GM11168 (cell line): ENCODE data around the gene TRIM5.

Source experiments
- in situ Hi-C: fragments of 300-500 bp; cut with MboI; formaldehyde crosslinking; loops from one replicate; pipeline ENCODE4 v1.12.0; 2022; ENCODE audit warnings: low sequenced_read_pairs; ENCODE audit not compliant: unreplicated experiment

Gene TRIM5

DNA sequence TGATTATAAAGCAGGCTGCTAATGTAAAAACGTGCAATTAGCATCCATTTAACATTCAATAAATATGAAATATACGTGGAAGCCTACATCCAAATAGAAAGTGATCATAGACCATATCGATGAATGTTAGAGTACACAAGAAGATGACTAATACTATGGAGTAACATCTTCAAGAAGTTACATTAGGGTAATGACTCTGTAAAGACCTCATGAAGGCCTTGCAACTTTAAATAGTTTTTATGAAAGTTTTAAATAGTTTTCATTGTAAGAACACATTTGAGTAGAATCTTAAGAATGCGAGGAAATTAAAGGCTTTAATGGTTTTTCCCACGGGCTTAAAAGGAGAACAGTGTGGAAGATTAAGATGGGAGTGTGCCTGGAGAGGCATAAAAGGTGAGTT, 58.7 kb downstream of the TRIM5 start:
- in situ Hi-C loops = no loop called here

DNA sequence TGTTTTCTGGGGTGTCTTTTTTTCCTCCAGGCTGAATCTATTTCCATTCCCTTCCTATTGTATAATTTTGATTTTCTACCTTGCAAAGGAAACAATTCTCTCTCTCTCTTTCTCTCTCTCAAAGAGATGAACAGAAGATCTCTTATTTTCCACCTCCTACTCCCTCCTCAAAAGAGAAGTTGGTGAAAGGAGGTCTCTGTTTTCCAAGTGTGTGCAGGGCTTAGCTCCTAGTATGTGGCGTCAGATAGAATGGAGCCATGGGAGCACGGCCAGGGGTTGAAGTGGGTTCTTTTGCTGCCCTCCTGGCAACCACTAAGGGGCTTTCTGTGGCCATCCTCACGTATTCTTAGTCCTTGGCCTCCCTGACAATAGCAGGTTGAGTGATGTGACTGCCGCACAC, 59.6 kb downstream of the TRIM5 start:
- in situ Hi-C loops = no loop called here

DNA sequence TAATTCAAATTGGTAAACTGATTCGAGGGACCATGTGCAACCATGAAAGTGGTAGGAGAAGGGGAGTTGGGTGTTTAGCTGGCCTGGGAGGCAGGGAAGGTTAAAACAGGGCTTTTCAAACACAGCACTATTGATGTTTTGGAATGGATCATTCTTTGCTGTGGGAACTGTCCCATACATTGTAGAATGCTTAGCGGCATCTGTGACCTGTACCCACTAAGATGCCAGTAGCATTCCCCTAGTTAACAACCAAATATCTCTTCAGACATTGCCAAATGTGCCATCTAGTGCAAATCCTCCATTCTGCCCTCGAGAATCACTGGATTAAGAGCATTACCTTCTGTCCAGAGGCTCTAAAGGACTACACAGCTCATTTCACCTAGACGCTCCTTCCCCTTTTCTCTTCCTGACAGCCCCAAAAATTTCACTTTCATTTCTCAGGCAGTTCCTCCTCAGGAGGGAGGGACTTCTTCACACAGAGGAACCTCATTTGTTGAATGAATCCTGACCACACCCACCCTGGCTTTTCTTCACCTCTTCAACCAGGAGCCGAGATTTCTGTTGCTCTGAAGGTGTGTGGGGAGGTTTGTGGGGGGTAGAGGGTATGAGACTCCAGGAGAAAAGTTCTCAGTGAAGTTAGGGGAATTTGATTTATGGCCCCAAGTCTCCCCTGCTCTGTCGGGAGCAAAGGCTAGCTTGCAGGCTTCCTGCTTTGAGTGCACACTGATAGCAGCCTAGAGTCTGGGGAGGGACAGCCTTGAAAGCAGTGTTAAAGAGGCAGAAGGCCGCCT, 60.2 kb downstream of the TRIM5 start, which contains the start of gene TRIM34:
TRIM34 (plus strand) TSS at position 513 of the 791 bp plus-strand sequence. CDS start 7,331 bp downstream, outside the sequence.
- in situ Hi-C loops = no loop called here

DNA sequence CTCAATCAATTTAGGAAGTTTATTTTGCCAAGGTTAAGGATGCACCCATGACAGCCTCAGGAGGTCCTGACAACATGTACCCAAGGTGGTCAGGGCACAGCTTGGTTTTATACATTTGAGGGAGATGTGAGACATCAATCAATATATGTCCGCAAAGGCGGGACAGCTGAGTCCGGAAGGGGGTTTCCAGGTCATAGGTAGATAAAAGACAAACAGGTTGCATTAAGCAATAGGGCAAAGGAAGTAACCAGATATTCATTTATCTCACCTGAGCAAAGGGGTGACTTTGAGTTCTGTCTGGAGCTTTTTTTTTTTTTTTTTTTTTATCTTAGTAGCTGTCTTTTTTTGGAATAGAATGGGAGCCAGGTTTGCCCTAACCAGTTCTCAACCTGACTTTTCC, 62.1 kb downstream of the TRIM5 start:
- in situ Hi-C loops = no loop called here

DNA sequence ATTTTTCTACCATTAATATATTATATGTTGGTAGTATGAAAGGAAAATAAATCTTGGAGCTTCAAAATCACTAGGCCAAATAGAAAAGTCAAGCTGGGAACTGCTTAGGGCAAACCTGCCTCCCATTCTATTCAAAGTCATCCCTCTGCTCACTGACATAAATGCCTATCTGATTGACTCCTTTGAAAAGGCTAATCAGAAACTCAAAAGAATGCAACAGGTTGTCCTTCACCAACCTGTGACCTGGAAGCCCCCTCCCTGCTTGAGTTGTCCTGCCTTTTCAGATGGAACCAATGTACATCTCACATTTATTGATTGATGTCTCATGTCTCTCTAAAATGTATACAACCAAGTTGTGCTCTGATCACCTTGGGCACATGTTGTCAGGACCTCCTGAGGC, 63.3 kb downstream of the TRIM5 start:
- in situ Hi-C loops = no loop called here

DNA sequence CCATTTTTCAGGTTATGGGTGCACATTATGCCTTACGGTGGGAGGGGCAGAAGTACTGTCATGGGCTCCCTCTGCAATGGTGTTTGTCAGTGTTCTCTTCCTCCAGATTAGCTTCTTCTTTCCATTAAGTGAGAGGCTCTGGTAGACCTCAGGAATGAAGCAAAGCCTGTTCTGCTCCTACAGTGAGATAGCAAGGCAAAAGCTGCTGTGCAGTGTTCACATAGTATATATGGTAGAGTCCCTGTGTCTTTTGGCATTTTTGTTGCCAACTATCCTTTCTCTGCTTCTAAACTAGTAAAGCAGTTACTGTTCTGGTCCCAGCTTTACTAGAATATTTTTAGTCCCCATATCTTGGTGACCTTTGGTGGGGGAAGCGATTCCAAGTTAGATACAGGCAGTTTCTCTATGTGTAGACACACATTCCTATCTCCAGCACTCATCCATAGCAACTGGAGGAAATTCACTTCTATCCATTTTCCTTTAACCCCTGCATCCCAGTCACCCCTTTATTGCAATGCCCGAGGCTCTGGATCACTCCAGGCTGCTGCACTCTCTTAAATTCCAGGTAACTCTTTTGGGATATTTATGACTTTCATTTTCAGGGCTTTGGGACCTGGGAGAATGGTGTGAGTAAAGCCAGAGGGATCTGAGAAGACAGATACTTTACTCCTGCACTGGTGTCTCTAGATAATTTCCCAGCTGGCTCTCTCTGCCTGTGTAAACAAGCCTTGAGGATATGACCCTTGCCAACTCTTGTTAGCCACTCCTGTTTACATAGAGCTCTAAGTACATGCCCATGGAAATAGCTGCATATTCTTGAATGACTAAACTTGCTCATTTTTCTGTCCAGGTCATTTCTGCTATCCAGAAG, 64.0 kb downstream of the TRIM5 start:
- in situ Hi-C loops = no loop called here

DNA sequence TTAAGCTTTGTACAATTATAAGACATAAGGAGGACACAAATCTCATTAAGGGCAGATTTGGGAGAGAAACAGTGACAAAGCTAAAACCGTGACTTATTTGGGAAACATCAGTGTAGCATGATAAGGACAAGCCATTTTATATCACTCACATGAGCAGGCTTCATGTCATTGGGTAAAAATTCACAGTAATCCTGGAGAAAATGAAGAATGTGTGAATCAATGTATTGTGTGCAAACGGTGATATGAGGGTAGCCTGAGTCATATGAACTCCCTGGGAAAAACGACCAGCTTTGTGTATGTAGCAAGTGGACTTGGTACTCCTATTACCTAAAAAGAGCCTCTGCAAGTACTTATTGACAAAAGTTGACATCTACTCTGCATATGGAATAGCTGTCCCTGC, 66.1 kb downstream of the TRIM5 start:
- in situ Hi-C loops = no loop called here
